AG04450 (cell line): ENCODE measurements around the gene PCDH19. TPM values are rescaled to one million over a fixed set of nuclear protein-coding genes. Genes with fewer than 3 reads are reported as not detected.

Experiments used
- CTCF ChIA-PET: fragments of 300-600, 350-600 bp; formaldehyde crosslinking; extraction: SDS; loops from one replicate; lab custom pipeline; 2022; ENCODE audit warnings: antibody characterized with exemption, inconsistent platforms; lab: Charles Lee
- POLR2A ChIA-PET: fragments of 350-600 bp; formaldehyde crosslinking; extraction: SDS; loops from one replicate; lab custom pipeline; 2021; ENCODE audit warnings: antibody characterized with exemption, inconsistent platforms; lab: Yijun Ruan, JAX
- DNase-seq: peaks from one replicate; pipeline ENCODE4 v3.0.0-alpha.2; 2011; ENCODE audit warnings: low read depth, low spot score
- H3K27ac ChIP-seq: one replicate; pipeline ENCODE4 v1.5.1; 2012; ENCODE audit warnings: low read depth, low read length, control low read depth
- H3K27me3 ChIP-seq: one replicate; pipeline ENCODE4 v1.6.0; 2012; ENCODE audit warnings: low read length; ENCODE audit not compliant: control insufficient read depth, insufficient read depth
- H3K4me3 ChIP-seq: 2 replicates; pipeline ENCODE4 v1.5.1; 2011; ENCODE audit warnings: mild to moderate bottlenecking, low read depth, low read length, control low read depth
- H3K9me3 ChIP-seq: 2 replicates; pipeline ENCODE4 v1.5.1; 2012; ENCODE audit warnings: low read length; ENCODE audit not compliant: control insufficient read depth, insufficient read depth
- CTCF ChIP-seq: IDR thresholded peaks from 2 replicates; pipeline ENCODE4 v1.5.1; 2011; ENCODE audit warnings: low read depth, low read length, control low read depth, inconsistent platforms
- polyA plus RNA-seq: library from polyadenylated mRNA; depleted of rRNA; stranded (reverse); fragments of >200 nt; gene quantifications from 2 replicates; pipeline ENCODE4 v1.2.3, GENCODE V29; 2011

The PCDH19 gene
- polyA plus RNA-seq, 1 experiment, result 0.01 TPM

- POLR2A ChIA-PET, result no interaction called here
- Histone ChIP-seq H3K27me3 (peaks cover 26% of the 10 kb centered on the region), H3K9me3 (peaks cover 4% of the 10 kb centered on the region; the same call in 1 of the 2 replicates), H3K27ac (no peak overlapping the region), H3K4me3 (no peak overlapping the region)
- peak; percentile 46 for TF ChIP-seq CTCF
- no peak for DNase-seq
- CTCF ChIA-PET, result interaction anchor here (0.6 to 1.6 kb wide), 4 partner anchors 22 to 760 kb away, joined by 3 to 5 read pairs (median 4); no protein-coding TSS in a partner anchor
Measured at GRCh38 chrX:100413229-100413628, 3.2 kb upstream of the PCDH19 start.

DNA sequence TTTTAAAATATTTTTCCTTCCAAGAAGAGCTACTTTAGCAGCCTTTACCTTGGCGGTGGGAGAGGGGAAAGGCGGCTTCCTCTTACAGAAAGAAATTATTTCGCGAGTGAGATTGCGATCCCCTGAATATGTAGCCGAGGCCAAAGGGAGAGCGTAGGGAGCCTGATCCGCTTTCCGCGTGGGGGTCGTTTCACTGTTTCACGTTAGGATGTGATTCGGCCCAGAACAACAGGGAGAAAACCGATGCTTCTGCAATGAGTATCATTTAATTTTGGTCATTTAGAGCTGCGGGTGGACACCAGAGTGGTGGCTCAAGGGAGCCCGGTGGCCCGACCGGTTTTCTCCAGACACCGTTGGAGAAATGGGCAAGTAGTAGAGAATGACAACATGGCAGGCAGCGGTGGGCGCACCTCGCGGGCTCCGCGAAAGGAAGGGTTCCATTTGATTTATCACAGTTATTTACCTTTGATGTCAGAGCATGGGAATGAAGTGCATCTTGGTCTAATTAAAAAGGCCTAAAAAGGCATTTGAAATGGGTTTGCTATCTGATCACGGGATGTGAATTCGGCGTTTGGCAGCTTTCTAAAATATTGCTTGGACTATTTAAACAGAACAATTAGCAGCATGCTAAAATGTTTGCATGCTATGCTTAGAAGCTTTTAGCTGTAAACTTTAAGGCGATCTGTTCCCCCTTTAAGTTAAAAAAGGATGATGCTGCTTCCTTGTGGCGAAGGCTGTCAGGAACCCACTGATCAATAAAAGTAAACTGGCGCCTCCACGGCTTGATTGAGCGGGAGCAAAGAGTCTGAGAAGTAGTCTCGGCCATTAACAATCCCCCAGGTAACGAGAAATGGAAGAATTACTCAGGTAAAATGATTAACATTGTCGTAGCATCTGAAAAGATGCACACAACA lies 2.0 kb upstream of the PCDH19 start:
- Histone ChIP-seq H3K27me3 (peaks cover 34% of the 10 kb centered on the region), H3K9me3 (peaks cover 14% of the 10 kb centered on the region; the same call in 1 of the 2 replicates), H3K27ac (no peak overlapping the region), H3K4me3 (no peak overlapping the region)
- TF ChIP-seq CTCF, result no peak
- DNase-seq, result no peak
- ChIA-PET POLR2A (no interaction called here), CTCF (no interaction called here)

- POLR2A ChIA-PET, result no interaction called here
- TF ChIP-seq CTCF, result no peak
Measured at GRCh38 chrX:100410901-100411801, 1.1 kb upstream of the PCDH19 start.

DNA sequence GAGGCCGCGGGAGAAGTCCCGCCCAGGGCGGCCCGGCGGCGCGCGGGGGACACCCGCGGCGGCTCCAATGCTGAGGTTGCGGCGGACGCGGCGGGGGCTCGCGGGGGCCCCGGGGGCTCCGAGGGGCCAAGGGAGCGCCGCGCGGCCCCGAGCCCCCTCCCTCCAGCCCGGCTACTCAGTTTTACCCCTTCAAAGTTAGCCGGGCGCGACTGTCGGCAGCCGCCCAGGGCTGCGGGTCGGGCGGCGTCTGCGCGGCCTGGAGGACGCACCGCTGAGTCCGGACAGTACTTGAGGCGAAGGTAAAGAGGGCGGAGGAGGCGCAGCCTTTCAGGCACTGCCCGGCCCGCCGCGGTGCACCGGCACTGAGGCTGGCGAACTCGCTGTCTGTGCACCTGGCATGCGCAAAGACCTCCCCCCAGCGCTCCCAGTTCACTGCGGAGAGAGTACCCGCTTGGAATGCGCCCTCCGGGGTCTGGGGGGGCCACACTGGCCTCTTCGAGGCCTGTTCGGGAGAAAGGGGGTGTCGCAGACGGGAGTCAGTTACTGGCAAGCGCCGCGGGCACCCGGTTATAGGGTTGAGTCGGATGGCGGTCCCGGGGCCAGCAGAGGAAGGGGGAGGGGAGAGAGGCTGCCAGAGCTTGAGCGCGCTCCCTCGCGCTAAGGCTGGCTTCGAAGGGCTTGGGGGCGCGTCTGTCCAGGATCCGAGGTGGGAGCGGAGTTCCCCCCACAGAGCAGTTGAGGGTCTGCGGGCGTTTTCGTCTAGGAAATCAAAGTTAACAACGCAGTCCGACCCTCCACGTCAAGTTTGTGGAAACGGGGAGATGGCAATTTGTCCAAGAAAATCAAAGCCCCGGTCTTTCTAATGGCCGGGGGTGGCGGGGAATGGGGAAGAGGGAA lies 1.1 kb downstream of the PCDH19 start:
- peaks cover 34% of the 10 kb centered on the region for H3K27me3 ChIP-seq
- H3K4me3 ChIP-seq, result no peak overlapping the region
- DNase-seq, result no peak
- H3K27ac ChIP-seq, result no peak overlapping the region
- no peak for TF ChIP-seq CTCF
- ChIA-PET CTCF (no interaction called here), POLR2A (no interaction called here)
- H3K9me3 ChIP-seq, result peaks cover 16% of the 10 kb centered on the region; the same call in 1 of the 2 replicates

More at GRCh38 chrX:100410901-100411801, 1.1 kb upstream of the PCDH19 start:
- Histone ChIP-seq H3K27me3 (peaks cover 34% of the 10 kb centered on the region), H3K9me3 (peaks cover 16% of the 10 kb centered on the region; the same call in 1 of the 2 replicates), H3K4me3 (no peak overlapping the region), H3K27ac (no peak overlapping the region)
- CTCF ChIA-PET, result no interaction called here
- DNase-seq, result no peak
